ENCODE data around the gene NCKAP1. TPM values are rescaled to one million over a fixed set of nuclear protein-coding genes. Genes with fewer than 3 reads are reported as not detected.

NCKAP1 gene
- total RNA-seq, 1 experiment from 2014 or later: 173 TPM

DNA sequence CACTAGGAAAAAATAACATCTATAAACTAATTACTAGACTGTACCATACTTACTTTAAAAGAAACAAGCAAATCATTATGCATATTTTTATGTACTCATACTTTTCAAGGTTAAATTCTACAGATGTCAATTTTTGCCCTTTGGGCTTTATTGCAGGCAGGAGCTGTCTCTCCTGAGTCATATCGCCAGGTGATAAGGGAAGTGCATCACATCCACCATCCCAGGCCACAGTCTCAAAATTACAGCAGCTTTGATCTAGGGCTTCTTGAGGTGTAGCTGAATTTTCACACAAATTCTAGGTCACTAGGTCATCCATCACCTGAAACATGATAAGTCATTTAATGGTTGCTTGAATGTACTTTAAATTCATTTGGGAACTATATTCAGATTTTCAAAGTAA lies 133.4 kb downstream of the NCKAP1 start:
- CTCF ChIA-PET: no interaction called here

DNA sequence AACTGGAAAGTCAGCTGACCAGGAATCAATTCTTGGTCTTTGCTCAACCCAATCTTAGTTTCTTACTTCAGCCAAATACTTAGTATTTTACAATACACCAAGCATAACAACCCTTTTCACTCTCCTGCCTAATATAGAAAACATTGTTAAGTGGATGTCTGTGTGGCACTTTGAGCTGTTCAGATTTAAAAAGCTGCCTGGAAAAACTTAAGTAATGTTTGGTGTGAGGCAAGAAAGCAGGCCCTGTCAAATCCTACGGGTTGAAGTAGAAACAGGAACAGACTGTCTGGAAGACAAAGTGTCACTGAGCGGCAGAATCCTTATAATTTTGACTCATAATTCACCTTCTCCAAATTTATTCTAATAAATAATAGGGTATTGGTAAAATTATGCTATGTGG lies 134.7 kb downstream of the NCKAP1 start:
- CTCF ChIA-PET: interaction anchor here (0.6 to 1.0 kb wide), 2 partner anchors 36 to 68 kb away, joined by 3 to 5 read pairs; no protein-coding TSS in a partner anchor
- H3K4me1 Mint-ChIP-seq: peaks cover 20% of the 10 kb centered on the region
- H3K4me3 Mint-ChIP-seq: no peak overlapping the region
- no peak for ATAC-seq
- no peak for DNase-seq (ENCODE audit: low spot score)
- POLR2A ChIA-PET: no interaction called here
- H3K27me3 Mint-ChIP-seq (ENCODE audit: low read depth): no peaks in the 10 kb centered on the region
- no peaks in the 10 kb centered on the region; the same call in 1 of the 2 replicates for H3K9me3 Mint-ChIP-seq
- H3K27ac Mint-ChIP-seq: no peak overlapping the region
- peaks cover 6% of the 10 kb centered on the region for H3K36me3 Mint-ChIP-seq
- no peak for TF ChIP-seq RELA (CRISPR knock-in tag; IDR thresholded peaks at IDR 0.05; ENCODE audit: borderline replicate concordance)
- no peak for TF ChIP-seq MXD4 (CRISPR knock-in tag; IDR thresholded peaks at IDR 0.05; ENCODE audit: borderline replicate concordance)
- TF ChIP-seq, protein P1, sequence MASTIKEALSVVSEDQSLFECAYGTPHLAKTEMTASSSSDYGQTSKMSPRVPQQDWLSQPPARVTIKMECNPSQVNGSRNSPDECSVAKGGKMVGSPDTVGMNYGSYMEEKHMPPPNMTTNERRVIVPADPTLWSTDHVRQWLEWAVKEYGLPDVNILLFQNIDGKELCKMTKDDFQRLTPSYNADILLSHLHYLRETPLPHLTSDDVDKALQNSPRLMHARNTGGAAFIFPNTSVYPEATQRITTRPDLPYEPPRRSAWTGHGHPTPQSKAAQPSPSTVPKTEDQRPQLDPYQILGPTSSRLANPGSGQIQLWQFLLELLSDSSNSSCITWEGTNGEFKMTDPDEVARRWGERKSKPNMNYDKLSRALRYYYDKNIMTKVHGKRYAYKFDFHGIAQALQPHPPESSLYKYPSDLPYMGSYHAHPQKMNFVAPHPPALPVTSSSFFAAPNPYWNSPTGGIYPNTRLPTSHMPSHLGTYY (CRISPR knock-in tag; IDR thresholded peaks at IDR 0.05): no peak
- TF ChIP-seq TEAD1 (CRISPR knock-in tag; IDR thresholded peaks at IDR 0.05): no peak
- TF ChIP-seq ZNF416 (CRISPR knock-in tag; IDR thresholded peaks at IDR 0.05): no peak
- no peak for TF ChIP-seq IRF2 (CRISPR knock-in tag; IDR thresholded peaks at IDR 0.05; ENCODE audit: borderline replicate concordance, low read depth)

More for the DNA sequence above, 133.4 kb downstream of the NCKAP1 start:
- DNase-seq (ENCODE audit: low spot score) (no peak), ATAC-seq (no peak)
- no peak overlapping the region for H3K27ac Mint-ChIP-seq
- no peak overlapping the region for H3K4me3 Mint-ChIP-seq
- H3K9me3 Mint-ChIP-seq: no peaks in the 10 kb centered on the region; the same call in 1 of the 2 replicates
- POLR2A ChIA-PET: no interaction called here
- TF ChIP-seq STAT6 (CRISPR knock-in tag; conservative IDR thresholded peaks at IDR 0.05; ENCODE audit: low read depth) (no peak), SMAD4 (CRISPR knock-in tag; IDR thresholded peaks at IDR 0.05) (no peak), E2F4 (CRISPR knock-in tag; IDR thresholded peaks at IDR 0.05; ENCODE audit: borderline replicate concordance, low read depth) (no peak), JUN (CRISPR knock-in tag; IDR thresholded peaks at IDR 0.05) (no peak), ZNF219 (CRISPR knock-in tag; IDR thresholded peaks at IDR 0.05; ENCODE audit: borderline replicate concordance) (no peak), NFATC4 (CRISPR knock-in tag; IDR thresholded peaks at IDR 0.05) (no peak), ZNF423 (CRISPR knock-in tag; IDR thresholded peaks at IDR 0.05) (no peak), ZBTB21 (CRISPR knock-in tag; IDR thresholded peaks at IDR 0.05; ENCODE audit: borderline replicate concordance) (no peak), ATF6 (CRISPR knock-in tag; IDR thresholded peaks at IDR 0.05) (no peak), CREB1 (CRISPR knock-in tag; IDR thresholded peaks at IDR 0.05) (no peak), FOXJ3 (CRISPR knock-in tag; IDR thresholded peaks at IDR 0.05; ENCODE audit: borderline replicate concordance) (no peak), ZNF232 (CRISPR knock-in tag; IDR thresholded peaks at IDR 0.05) (no peak)
- TF ChIP-seq, protein P2, sequence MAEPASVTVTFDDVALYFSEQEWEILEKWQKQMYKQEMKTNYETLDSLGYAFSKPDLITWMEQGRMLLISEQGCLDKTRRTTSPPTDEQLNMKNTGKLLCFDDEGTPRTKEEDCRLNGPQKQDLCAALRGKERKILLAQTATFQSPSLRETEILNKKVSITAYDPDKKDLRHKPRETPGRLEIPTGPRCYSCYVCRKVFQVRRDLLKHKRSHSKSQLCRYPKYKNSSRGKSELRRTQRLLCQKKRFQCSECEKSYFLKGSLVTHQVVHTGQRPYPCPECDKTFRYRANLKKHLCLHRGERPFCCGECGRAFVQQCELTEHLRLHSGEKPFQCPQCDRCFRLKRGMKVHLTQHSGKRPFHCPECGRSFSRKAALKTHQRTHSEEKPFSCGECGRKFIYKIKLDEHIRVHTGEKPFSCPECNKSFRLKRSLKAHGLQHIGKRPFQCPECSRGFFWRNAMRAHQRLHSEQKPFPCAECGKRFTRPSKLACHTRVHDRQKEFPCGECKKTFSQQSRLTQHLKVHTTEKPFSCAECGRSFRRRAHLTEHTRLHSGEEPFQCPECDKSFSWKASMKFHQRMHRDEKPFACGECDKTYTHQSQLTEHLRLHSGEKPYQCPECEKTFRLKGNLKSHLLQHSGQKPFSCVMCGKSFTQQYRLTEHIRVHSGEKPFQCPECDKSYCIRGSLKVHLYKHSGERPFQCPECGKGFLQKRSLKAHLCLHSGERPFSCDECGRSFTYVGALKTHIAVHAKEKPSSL (CRISPR knock-in tag; conservative IDR thresholded peaks at IDR 0.05): no peak
- H3K27me3 Mint-ChIP-seq (ENCODE audit: low read depth): no peaks in the 10 kb centered on the region
- H3K4me1 Mint-ChIP-seq: peaks cover 20% of the 10 kb centered on the region
- peaks cover 8% of the 10 kb centered on the region for H3K36me3 Mint-ChIP-seq

Measured in WTC11 (cell line).